HG02840 (cell line): ENCODE results near the gene SPATA32.

Source experiments
- ATAC-seq: cut with Tn5 transposase; IDR thresholded peaks from one replicate; pipeline ENCODE4 v1.9.1; 2021; ENCODE audit warnings: mild to moderate bottlenecking, moderate library complexity, moderate number of reproducible peaks; ENCODE audit not compliant: unreplicated experiment, low FRiP score

SPATA32 gene

GRCh38 chr17:45296003-45296832 lies 34.3 kb upstream of the SPATA32 start:
- no peak for ATAC-seq

- no peak for ATAC-seq
Measured at GRCh38 chr17:45294506-45294905, 32.6 kb upstream of the SPATA32 start.

GRCh38 chr17:45293413-45294211 lies 31.7 kb upstream of the SPATA32 start:
- ATAC-seq: no peak

GRCh38 chr17:45292696-45293412 lies 31.0 kb upstream of the SPATA32 start:
- ATAC-seq: no peak

- ATAC-seq: no peak
Measured at GRCh38 chr17:45291171-45291805, 29.4 kb upstream of the SPATA32 start.

GRCh38 chr17:45290269-45290765 lies 28.4 kb upstream of the SPATA32 start:
- no peak for ATAC-seq

GRCh38 chr17:45289301-45290268 lies 27.7 kb upstream of the SPATA32 start:
- ATAC-seq: no peak

GRCh38 chr17:45288825-45289224 lies 26.9 kb upstream of the SPATA32 start:
- no peak for ATAC-seq

GRCh38 chr17:45287526-45288500 lies 25.9 kb upstream of the SPATA32 start:
- ATAC-seq: no peak

- ATAC-seq: no peak
Measured at GRCh38 chr17:45286286-45286685, 24.4 kb upstream of the SPATA32 start.

GRCh38 chr17:45284176-45285140 lies 22.6 kb upstream of the SPATA32 start:
- ATAC-seq: no peak

GRCh38 chr17:45283711-45284110 lies 21.8 kb upstream of the SPATA32 start:
- no peak for ATAC-seq

- no peak for ATAC-seq
Measured at GRCh38 chr17:45282683-45283644, 21.1 kb upstream of the SPATA32 start.

- ATAC-seq: no peak
Measured at GRCh38 chr17:45279898-45280297, 18.0 kb upstream of the SPATA32 start.

- ATAC-seq: no peak
Measured at GRCh38 chr17:45277992-45278391, 16.1 kb upstream of the SPATA32 start.
